OCI-LY7 (cell line): ENCODE measurements around the gene THRB. TPM values are rescaled to one million over a fixed set of nuclear protein-coding genes. Genes with fewer than 3 reads are reported as not detected.

Source experiments
- BruUV-seq: library from RNA; stranded (reverse); fragments of 400-500 nt; replicated peaks from 2 replicates; lab custom pipeline; 2021; lab: Mats Ljungman, UMichigan
- CTCF ChIA-PET: fragments of 300-600 bp; sonication (Branson Sonifier 250); formaldehyde crosslinking; loops from one replicate; lab custom pipeline; 2022; ENCODE audit warnings: antibody characterized with exemption; ENCODE audit not compliant: unreplicated experiment; lab: Charles Lee
- POLR2A ChIA-PET: fragments of 300-600 bp; sonication (Branson Sonifier 250); formaldehyde crosslinking; loops from one replicate; lab custom pipeline; 2022; ENCODE audit warnings: antibody characterized with exemption; lab: Charles Lee
- DNase-seq: peaks from one replicate; pipeline ENCODE4 v3.0.0-alpha.2; 2015; ENCODE audit warnings: low spot score
- H2AFZ ChIP-seq: fragments of 200-600 bp; sonication (generic), shearing (Covaris generic); 2 replicates; pipeline ENCODE4 v1.6.1; 2014; ENCODE audit warnings: mild to moderate bottlenecking, antibody characterized with exemption, low read length, moderate library complexity
- H3K27ac ChIP-seq: fragments of 200-600 bp; sonication (generic); 2 replicates; pipeline ENCODE4 v1.5.1; 2014; ENCODE audit warnings: mixed run types, low read depth, mild to moderate bottlenecking, moderate library complexity, low read length, inconsistent platforms; ENCODE audit not compliant: poor library complexity, severe bottlenecking
- H3K36me3 ChIP-seq: fragments of 200-600 bp; sonication (generic); 2 replicates; pipeline ENCODE4 v1.6.1; 2014; ENCODE audit warnings: mild to moderate bottlenecking, antibody characterized with exemption, low read length, moderate library complexity, mixed read lengths; ENCODE audit not compliant: insufficient read depth
- H3K4me1 ChIP-seq: fragments of 200-600 bp; sonication (generic); 2 replicates; pipeline ENCODE4 v1.5.1; 2014; ENCODE audit warnings: mild to moderate bottlenecking, low read length; ENCODE audit not compliant: insufficient read depth, poor library complexity, severe bottlenecking
- H3K4me2 ChIP-seq: fragments of 200-600 bp; sonication (generic); 2 replicates; pipeline ENCODE4 v1.6.1; 2014; ENCODE audit warnings: mild to moderate bottlenecking, low read length
- H3K4me3 ChIP-seq: fragments of 200-600 bp; sonication (generic); 2 replicates; pipeline ENCODE4 v1.5.1; 2014; ENCODE audit warnings: mild to moderate bottlenecking, low read depth, low read length; ENCODE audit not compliant: poor library complexity, severe bottlenecking
- H3K79me2 ChIP-seq: fragments of 200-600 bp; sonication (generic); 2 replicates; pipeline ENCODE4 v1.6.1; 2016; ENCODE audit warnings: low read depth, mild to moderate bottlenecking, low read length, moderate library complexity, mixed read lengths; ENCODE audit not compliant: insufficient read depth
- H3K9me2 ChIP-seq: fragments of 200-600 bp; sonication (generic); 2 replicates; pipeline ENCODE4 v1.6.1; 2016; ENCODE audit warnings: mild to moderate bottlenecking, low read length, mixed read lengths; ENCODE audit not compliant: insufficient read depth
- H3K9me3 ChIP-seq: fragments of 200-600 bp; sonication (generic); 2 replicates; pipeline ENCODE4 v1.6.1; 2014; ENCODE audit warnings: mild to moderate bottlenecking, mixed run types, low read length, mixed read lengths
- H4K20me1 ChIP-seq: fragments of 200-600 bp; sonication (generic); 2 replicates; pipeline ENCODE4 v1.6.1; 2014; ENCODE audit warnings: mild to moderate bottlenecking, antibody characterized with exemption, low read length, moderate library complexity, mixed read lengths; ENCODE audit not compliant: insufficient read depth
- CTCF ChIP-seq: fragments of 200-600 bp; sonication (generic); conservative IDR thresholded peaks from 2 replicates; pipeline ENCODE4 v1.5.1; 2014; ENCODE audit warnings: mild to moderate bottlenecking, antibody characterized with exemption, low read length, moderate library complexity, mixed read lengths
- EZH2phosphoT487 ChIP-seq: fragments of 200-600 bp; sonication (generic); IDR thresholded peaks from 2 replicates; pipeline ENCODE4 v1.6.1; 2018; ENCODE audit warnings: low read depth, borderline replicate concordance, mild to moderate bottlenecking, mixed run types, antibody characterized with exemption, low read length, moderate library complexity, mixed read lengths
- intact Hi-C: fragments of 100-400 bp; cut with micrococcal nuclease; formaldehyde crosslinking; loops from one replicate; pipeline ENCODE4 v1.10.0; 2022; ENCODE audit not compliant: unreplicated experiment
- total RNA-seq, 2 experiments: library from RNA; depleted of rRNA in 1 of 2; stranded (reverse); fragments of >200 nt in 1 of 2; shearing (Covaris generic) in 1 of 2; gene quantifications; 2 replicates each; pipeline ENCODE4 v1.2.3, GENCODE V29; 2014 to 2022

The THRB gene
- total RNA-seq, 2 experiments from 2014 or later, result not detected

DNA sequence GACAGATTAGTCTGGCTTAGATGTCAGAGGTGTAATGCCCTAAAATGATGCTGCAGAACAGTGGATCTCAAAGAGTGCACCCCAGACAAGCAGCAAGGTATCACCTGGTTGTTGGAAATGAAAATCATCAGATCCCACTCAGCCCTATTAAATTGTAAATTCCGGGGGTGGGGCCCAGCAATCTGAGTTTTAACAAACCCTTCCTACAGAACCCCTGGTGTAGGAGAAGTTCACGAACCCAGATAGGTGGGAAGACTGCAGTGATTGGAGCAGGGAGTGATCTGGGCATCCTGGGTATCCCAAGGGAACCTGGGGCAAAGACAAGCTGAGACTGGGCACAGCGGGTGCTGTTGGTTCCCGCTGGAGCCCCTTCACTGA lies 24.3 kb upstream of the THRB start:
- H3K36me3 ChIP-seq, result no peaks in the 10 kb centered on the region
- no peaks in the 10 kb centered on the region for H3K79me2 ChIP-seq
- no peak overlapping the region for H2AFZ ChIP-seq
- BruUV-seq, result no TSS peak
- no peaks in the 10 kb centered on the region for H4K20me1 ChIP-seq
- H3K4me2 ChIP-seq, result no peak overlapping the region
- H3K27ac ChIP-seq, result no peak overlapping the region
- ChIA-PET CTCF (no interaction called here), POLR2A (no interaction called here)
- no peaks in the 10 kb centered on the region for H3K9me2 ChIP-seq
- H3K4me3 ChIP-seq, result no peak overlapping the region
- intact Hi-C loops, result no loop called here
- TF ChIP-seq CTCF (no peak), EZH2phosphoT487 (no peak)
- no peaks in the 10 kb centered on the region for H3K4me1 ChIP-seq
- no peak for DNase-seq
- H3K9me3 ChIP-seq, result no peaks in the 10 kb centered on the region

DNA sequence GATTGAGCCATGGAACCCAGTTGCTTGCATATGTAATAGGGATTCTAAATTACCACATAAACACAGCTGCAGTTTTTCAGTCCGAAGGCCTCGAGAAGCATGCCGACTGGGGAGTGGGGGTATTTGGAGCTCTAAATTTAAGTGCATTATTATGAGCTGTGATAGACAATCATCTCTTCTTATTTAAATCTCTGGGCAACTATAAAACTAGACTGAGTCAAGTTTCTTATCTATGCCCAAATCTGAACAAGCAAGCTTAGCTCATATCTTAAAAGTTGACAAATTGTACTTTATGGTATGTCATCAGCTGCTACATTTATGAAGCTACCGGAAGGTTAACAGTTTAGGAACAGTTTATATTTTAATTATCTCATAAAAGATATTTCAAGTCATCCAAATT lies 19.5 kb upstream of the THRB start:
- no peaks in the 10 kb centered on the region for H3K36me3 ChIP-seq
- H3K27ac ChIP-seq, result no peak overlapping the region
- no peak overlapping the region for H3K4me2 ChIP-seq
- TF ChIP-seq EZH2phosphoT487 (no peak), CTCF (no peak)
- H4K20me1 ChIP-seq, result no peaks in the 10 kb centered on the region
- H3K4me3 ChIP-seq, result no peak overlapping the region
- DNase-seq, result no peak
- no TSS peak for BruUV-seq
- no peaks in the 10 kb centered on the region for H3K9me3 ChIP-seq
- ChIA-PET CTCF (no interaction called here), POLR2A (no interaction called here)
- H3K4me1 ChIP-seq, result no peaks in the 10 kb centered on the region
- H3K9me2 ChIP-seq, result no peaks in the 10 kb centered on the region
- intact Hi-C loops, result no loop called here
- H2AFZ ChIP-seq, result no peak overlapping the region
- H3K79me2 ChIP-seq, result no peaks in the 10 kb centered on the region

- no peaks in the 10 kb centered on the region for H3K9me2 ChIP-seq
- CTCF ChIA-PET, result no interaction called here
- H2AFZ ChIP-seq, result no peak overlapping the region
- DNase-seq, result no peak
- no peak overlapping the region for H3K27ac ChIP-seq
- no peak overlapping the region for H3K4me2 ChIP-seq
- TF ChIP-seq EZH2phosphoT487 (no peak), CTCF (no peak)
- no peaks in the 10 kb centered on the region for H3K4me1 ChIP-seq
- no peaks in the 10 kb centered on the region for H3K79me2 ChIP-seq
- H3K4me3 ChIP-seq, result no peak overlapping the region
- POLR2A ChIA-PET, result no interaction called here
- BruUV-seq, result no TSS peak
- no peaks in the 10 kb centered on the region for H3K36me3 ChIP-seq
- H3K9me3 ChIP-seq, result no peaks in the 10 kb centered on the region
- H4K20me1 ChIP-seq, result no peaks in the 10 kb centered on the region
- intact Hi-C loops, result no loop called here
Observed at GRCh38 chr3:24513463-24513862, 18.8 kb upstream of the THRB start.
